ENCODE results near the gene GREB1L.
"Not testable (repeated sequence)": the region's sequence is repeated elsewhere in the genome, so short reads cannot be mapped to it uniquely, and the experiment has no call there.

Gene GREB1L

DNA sequence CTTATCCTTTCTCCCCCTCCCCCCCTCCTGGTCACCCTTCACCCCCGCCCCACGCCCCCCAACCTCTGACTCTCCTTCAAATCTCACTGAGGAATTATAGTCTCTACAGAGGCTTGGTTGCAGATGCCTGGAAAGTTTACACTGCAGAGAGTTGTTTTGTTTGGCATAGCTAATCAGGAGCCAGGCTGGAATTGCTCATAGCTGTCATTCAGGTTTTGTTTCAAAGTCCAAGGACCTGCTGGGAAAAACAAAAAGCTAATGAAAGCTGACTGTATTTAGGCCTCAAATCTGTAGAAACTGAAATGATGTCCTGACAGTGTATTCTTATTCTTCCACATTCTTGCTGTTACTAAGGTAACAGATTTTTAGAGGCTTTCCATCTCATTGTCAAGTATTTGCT is 22.6 kb downstream of the GREB1L start:
- DNase-seq (ENCODE audit: low spot score) = no peak

DNA sequence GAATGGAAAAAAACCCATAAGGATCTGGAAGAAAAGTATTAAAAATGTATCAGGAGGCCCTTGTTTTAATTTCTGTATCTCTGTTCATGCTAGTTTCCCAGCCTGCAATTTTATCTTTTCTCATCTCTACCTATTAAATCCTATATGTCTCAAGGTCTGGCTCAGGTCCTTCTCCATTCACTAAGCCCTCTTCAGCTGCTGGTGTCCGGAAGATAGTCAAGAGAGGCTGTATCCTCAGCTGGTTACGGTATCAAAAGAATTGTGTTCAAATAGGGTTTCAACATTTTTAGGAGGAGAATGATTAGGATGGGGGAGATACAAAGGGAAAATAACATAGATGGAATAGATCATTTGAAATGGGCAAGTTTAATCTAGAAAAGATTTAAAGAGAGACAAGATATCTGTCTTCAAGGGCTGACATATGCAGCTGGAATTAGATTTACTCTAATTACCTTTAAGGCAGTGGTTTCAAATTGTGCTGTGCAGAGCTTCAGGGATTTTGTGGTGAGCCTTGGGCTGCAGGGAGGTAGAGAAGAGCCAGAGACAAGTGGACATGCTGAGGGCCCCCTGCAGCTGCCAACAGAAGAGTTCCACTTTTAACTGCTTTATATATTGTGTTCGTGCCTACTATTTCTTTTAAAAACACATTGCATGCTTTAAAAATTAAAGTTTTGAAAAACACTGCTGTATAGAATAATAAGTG is 24.1 kb downstream of the GREB1L start:
- DNase-seq (ENCODE audit: low spot score) = no peak

- no peak for DNase-seq (ENCODE audit: low spot score)
Measured at GRCh38 chr18:21267400-21267799, 25.4 kb downstream of the GREB1L start.

DNA sequence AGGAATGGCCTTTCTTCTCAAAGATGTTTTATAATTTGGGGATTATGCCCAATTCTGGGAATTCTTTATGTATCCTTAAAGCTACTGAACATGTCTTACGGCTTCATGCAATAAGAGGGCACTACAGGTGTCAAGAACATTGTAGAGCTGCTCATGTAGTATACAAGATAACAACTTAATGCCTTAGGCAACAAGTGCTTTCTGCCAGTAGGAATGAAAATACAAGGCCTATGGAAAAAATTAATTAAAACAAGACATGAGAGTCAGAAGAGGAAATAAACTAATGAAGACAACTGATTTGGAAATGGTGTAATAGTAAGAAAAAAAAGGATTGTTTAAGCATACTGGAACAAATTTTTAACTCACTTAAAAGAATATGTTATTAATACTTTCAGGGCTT is 27.3 kb downstream of the GREB1L start:
- no peak for DNase-seq (ENCODE audit: low spot score)

- no peak for DNase-seq (ENCODE audit: low spot score)
Measured at GRCh38 chr18:21270453-21270852, 28.4 kb downstream of the GREB1L start.

- DNase-seq (ENCODE audit: low spot score) = no peak
Measured at GRCh38 chr18:21272016-21272579, 30.1 kb downstream of the GREB1L start.

DNA sequence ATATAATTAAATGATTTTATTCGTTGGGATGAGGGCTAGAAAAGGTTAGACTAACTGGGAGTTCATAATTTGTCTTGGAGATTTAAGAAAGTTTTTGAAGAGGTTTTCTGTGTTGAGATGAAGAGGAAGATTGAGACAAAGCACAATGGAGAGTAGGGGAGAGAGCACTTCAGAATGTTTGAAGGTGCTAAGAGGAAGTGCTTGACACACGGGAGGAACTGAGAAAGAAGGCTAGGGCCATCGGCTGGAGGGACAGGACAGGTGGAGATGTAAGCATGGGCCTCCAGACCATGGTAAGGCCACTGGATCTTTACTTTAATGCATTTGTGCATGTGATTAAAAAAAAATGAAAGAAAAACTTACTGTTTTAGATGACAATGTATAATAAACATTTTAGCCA is 31.5 kb downstream of the GREB1L start:
- DNase-seq (ENCODE audit: low spot score) = no peak

DNA sequence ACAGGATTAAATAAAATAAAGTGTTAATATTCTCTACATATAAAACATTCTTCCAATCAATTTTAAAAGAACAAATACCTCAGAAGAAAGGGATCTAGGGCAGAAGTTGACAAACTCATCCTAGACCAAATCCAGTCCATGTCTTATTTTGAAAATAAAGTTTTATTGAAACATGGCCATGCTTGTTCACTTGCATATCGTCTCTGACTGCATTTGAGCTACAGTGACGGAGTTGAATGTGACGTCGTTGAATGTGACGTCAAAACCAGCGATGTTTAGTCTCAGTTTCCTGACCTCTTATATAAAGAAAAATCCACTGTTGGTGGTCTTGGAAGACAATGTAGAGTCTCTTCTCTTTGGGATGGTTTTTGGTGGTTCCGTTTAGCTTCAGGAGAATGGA is 33.6 kb downstream of the GREB1L start:
- DNase-seq (ENCODE audit: low spot score) = no peak

DNA sequence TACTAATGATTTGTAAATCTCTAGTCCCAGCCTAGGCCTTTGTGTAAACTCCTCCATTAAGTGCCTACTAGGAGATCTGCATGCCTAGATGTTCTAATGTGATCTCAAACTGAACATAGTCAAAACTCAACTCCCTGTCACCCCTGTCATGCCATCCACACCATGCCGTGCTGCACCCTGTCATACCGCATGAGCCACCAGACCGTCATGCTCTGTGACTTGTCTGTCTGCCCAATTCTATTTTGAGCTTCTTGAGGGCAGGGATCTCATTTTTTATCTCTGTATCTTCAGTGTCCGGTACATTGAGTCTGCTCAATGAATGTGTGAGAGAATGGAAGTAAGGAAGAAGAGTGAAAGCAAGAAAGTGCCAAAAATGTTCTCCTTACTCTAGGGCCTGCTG is 35.5 kb downstream of the GREB1L start:
- DNase-seq (ENCODE audit: low spot score) = no peak

DNA sequence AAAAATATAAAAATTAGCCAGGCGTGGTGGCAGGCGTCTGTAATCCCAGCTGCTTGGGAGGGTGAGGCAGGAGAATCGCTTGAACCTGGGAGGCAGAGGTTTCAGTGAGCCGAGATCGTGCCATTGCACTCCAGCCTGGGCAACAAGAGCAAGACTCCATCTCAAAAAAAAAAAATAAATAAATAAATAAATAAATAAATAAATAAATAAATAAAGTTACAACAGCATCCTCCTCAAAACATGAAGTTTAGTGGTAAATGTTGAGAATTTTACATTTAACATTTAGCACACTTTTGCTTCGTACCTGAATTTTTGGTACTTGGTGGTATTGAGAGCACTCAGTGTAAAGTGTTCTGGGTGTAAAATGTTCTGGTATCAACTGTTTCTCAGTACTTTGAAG is 36.2 kb downstream of the GREB1L start:
- DNase-seq (ENCODE audit: low spot score) = not testable (repeated sequence)

DNA sequence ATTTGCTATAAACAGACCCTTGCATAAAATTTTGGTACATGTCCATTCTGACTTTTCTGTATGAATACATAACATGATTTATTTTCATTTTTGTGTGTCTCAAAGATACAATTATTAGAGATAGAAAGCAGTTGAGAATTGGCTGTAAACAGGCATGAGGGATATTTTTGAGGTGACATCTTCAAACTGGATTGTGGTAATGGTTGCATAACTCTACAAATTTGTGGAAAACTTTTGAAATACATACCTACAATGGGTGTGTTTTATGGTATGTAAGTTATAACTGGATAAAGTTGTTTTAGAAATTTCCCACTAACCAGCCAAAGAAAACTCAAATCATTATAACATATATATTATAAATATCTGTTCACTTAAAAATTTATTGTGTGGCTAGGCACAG is 39.6 kb downstream of the GREB1L start:
- no peak for DNase-seq (ENCODE audit: low spot score)

DNA sequence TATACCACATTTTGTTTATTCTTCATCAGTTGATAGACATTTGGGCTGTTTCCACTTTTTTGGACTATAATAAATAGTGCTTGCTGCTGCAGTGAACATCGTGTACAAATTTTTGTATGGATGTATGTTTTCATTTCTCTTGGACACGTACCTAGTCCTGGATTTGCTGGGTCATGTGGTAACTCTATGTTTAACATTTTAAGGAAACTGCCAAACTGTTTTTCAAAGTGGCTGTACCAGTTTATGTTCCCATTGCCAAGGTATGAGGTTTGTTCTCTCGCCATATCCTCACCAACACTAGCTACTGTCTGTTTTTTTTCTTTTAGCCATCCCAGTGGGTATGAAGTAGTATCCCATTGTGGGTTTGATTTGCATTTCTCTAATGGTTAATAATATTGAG is 42.5 kb downstream of the GREB1L start:
- DNase-seq (ENCODE audit: low spot score) = no peak

DNA sequence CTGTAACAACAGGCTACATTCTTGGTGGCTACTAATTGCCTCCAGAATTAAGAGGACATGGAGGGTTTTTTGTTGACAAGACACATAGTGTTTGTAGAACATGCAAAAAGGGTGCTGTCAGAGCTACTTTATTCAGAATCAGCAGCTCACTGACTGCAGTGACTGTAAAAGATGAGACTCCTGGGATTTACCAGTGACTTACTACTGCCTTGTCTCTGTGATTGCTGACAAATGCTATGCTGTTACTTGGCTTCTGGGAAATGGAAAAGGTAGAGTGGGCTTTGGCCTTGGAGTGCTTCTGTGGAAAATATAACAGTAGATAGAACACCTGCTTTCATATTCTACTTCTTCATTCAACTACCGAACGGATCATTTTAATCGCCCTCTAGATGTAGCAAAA is 47.8 kb downstream of the GREB1L start:
- no peak for DNase-seq (ENCODE audit: low spot score)

DNA sequence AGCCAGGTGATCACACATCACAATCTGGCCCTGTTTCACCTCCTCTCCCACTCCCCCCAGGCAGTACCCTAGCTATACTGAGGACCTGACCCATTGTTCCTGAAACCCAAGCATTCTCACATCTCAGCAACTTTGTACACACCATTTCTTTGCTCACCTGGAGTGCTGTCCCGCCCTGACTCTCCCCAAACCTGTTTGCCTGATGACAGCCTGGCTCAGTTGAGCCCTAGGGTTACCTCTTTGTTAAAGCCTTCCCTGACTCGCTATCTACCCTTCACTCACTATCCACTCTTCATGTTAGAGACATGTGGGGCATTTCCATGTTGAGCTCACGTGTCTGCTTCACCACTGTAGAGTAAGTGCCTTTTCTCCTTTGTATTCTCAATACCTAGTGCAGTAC is 49.1 kb downstream of the GREB1L start:
- no peak for DNase-seq (ENCODE audit: low spot score)

GRCh38 chr18:21293479-21293878 is 51.4 kb downstream of the GREB1L start:
- no peak for DNase-seq (ENCODE audit: low spot score)

DNA sequence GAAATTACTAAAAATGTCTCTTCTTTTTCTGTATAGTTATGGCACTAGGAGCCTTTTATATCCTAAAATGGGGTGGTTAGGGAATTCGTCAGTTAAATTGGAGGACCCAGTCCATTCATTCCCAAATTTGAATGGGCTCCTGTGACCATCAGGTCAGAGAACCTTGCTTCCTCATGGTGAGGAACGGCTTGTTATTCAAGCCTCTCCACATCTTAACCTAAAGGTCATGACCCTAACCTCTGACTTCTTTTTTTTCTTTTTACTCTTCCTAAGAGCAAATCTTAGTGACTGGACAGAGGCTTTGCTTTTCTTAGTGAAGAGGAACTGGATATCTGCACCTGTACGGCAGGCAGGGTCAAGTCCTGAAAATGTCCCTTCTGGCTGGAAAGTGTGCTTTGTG is 53.1 kb downstream of the GREB1L start:
- no peak for DNase-seq (ENCODE audit: low spot score)

GRCh38 chr18:21296045-21296444 is 54.0 kb downstream of the GREB1L start:
- DNase-seq (ENCODE audit: low spot score) = no peak

DNA sequence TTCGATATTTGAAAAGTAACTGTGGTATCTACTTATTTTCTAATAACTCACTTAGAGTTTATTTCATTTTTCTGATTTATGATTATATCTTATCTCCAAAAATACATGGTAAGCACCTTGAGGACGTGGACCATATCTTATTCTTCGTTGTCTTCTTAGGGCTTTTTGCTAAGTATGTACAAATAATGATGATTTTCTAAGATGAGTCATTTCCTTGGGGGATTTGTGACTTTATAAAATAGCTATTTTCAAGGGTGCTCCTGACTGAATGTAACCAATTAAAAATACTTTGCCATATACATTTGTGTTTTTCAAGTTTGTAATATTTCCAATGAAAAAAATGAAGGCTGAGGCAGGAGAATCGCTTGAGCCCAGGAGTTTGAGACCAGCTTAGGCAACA is 56.3 kb downstream of the GREB1L start:
- no peak for DNase-seq (ENCODE audit: low spot score)

- no peak for DNase-seq (ENCODE audit: low spot score)
Measured at GRCh38 chr18:21300035-21300907, 58.2 kb downstream of the GREB1L start.

DNA sequence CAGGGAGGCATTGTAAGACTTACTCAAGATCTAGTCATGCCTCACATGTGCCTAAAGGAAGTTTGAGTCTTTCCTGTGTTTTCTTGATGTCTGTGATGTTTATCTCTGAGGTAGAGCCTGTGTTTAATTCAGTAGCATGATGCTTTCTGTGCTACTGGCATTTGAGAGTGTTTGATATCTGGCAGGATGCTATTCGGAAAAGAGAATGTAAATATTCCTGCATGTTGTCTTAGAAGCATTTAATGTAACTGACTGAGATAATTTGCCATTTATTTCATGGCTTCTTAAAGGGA is 58.8 kb downstream of the GREB1L start:
- no peak for DNase-seq (ENCODE audit: low spot score)

GRCh38 chr18:21303445-21303844 is 61.4 kb downstream of the GREB1L start:
- no peak for DNase-seq (ENCODE audit: low spot score)

DNA sequence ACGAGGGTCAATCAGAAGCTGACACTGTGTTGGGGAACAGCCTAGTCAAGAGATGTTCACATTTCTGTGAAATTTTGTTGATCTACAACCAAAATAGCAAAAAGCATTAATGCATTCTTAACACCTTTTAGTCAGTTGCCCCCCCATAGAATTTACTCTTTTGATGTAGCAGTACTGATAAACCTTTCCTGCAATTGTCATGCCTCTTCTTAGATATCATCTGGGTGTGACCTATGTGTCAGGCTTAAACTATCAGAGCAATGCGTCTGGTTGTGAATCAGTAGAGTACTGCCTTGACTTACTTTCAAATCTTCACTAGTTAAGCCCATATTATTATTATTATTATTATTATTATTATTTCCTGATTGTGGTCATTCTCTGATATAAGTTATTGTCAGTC is 61.9 kb downstream of the GREB1L start:
- DNase-seq (ENCODE audit: low spot score) = no peak

- DNase-seq (ENCODE audit: low spot score) = no peak
Measured at GRCh38 chr18:21305621-21306020, 63.6 kb downstream of the GREB1L start.

DNA sequence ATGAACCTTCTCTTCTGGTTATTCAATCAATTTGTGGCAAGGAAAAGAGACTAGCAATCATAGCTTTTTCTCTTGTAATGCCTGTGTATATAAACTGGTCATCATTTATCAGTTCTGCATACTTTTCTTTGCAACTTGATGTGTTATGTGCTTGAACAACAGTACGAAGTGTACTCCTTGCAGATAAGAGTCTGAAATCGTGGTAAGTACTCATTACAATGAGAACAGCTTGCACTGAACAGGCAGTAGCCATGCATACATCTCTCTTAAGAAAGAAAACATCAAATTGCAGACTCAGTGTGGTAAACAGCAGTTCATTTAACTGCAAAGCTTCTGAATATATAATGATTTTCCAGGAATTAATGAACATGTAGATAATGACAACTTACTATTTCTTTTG is 64.3 kb downstream of the GREB1L start:
- DNase-seq (ENCODE audit: low spot score) = no peak
